Body of pancreas (tissue), 4 donors: ENCODE measurements around the gene CD24.

ENCODE experiments used
- POLR2A ChIP-seq, 3 donors: fragments of 450-650 bp; IDR thresholded peaks; one replicate each; pipeline ENCODE4 v1.6.1; 2016; ENCODE audit warnings: antibody characterized with exemption in 3 of 3, mild to moderate bottlenecking in 2 of 3
- TF ChIP-seq, protein P1 (sequence below), 7 experiments: fragments of 450-650 bp in 4 of 7; fragments of 200-600 bp in 3 of 7; sonication (generic) in 3 of 7; IDR thresholded peaks; one replicate each; pipeline ENCODE4 v1.5.1; 2016 to 2019; ENCODE audit warnings: antibody characterized with exemption in 7 of 7

DNA sequence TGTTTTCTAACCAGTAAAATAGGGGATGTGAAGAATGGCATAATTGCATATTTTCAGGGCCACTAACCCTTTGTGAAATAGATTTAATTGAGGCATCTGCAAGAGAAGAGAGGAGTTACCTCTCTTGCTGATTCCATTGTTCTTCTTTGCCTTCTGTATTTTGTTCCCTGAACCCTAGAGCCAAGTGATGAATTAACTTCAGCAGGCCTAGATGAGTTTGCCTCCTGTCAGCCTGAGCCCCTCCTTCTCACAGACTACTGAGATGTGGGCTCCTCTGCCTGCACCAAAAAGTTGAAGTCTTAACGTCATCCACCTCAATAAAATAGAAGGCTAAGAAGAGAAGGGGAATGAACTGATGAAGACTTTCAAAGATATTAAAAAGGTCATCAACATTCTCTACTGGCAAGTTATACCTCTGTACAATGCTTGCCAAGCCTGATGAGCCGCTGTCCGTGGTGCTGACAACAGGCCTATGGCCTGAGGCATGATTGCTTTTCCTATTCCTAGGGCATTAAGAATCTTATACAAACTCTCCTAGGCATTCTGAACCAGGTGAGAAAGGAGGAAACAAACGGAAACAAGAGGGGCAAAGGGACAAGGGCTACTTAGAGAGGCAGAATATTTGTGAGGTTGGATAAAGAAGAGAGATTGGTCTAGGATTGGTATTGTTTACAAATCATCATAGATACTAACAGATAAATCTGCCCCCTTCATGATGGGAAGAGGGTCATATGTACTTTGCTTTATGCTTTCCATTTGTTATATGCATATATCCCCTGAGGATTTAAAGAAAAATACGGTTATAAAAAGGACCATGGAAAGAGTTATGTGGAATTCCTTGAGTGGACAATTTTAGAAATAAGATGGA is 46.8 kb downstream of the CD24 start:
- TF ChIP-seq POLR2A (IDR thresholded peaks at IDR 0.05), result no peak
- TF ChIP-seq, protein P1, sequence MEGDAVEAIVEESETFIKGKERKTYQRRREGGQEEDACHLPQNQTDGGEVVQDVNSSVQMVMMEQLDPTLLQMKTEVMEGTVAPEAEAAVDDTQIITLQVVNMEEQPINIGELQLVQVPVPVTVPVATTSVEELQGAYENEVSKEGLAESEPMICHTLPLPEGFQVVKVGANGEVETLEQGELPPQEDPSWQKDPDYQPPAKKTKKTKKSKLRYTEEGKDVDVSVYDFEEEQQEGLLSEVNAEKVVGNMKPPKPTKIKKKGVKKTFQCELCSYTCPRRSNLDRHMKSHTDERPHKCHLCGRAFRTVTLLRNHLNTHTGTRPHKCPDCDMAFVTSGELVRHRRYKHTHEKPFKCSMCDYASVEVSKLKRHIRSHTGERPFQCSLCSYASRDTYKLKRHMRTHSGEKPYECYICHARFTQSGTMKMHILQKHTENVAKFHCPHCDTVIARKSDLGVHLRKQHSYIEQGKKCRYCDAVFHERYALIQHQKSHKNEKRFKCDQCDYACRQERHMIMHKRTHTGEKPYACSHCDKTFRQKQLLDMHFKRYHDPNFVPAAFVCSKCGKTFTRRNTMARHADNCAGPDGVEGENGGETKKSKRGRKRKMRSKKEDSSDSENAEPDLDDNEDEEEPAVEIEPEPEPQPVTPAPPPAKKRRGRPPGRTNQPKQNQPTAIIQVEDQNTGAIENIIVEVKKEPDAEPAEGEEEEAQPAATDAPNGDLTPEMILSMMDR (IDR thresholded peaks at IDR 0.05), result no peak
